Measurements from ENCODE around the gene SPATA31D1. TPM values are rescaled to one million over a fixed set of nuclear protein-coding genes. Genes with fewer than 3 reads are reported as not detected.

Gene SPATA31D1
- total and polyA plus RNA-seq, 2 donors (not counting 1 experiment from before 2014, with no cell fraction given): not detected

DNA sequence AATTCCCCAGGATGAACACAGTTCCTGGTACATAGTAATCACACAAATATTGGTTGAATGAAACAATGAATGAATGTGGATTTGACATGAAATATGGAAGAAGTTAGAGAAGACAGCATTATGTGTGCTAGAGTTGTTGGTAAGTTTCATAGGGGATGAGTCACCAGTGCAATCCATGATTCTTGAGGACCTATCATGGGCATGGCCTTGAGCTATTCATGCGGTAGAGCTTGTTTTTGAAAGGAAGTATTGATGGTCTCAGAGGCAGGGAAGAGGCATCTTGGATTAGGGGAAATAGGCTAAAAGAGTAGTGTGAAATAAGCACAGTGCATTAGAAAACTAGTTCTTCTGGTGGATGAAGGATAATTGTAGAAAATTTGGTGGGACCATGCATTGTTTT lies 22.1 kb downstream of the SPATA31D1 start:
- Histone ChIP-seq H3K9me3 (ENCODE audit: control insufficient read depth, insufficient read depth, low read depth, low read length) (no peaks in the 10 kb centered on the region), H3K4me3 (replicated peaks in 1 of 4; ENCODE audit: control extremely low read depth in 1 of 4, insufficient read depth in 1 of 4, low read depth in 3 of 4, low read length in 4 of 4) (no peak overlapping the region), H3K36me3 (ENCODE audit: control insufficient read depth, insufficient read depth, low read length) (no peaks in the 10 kb centered on the region), H3K4me1 (ENCODE audit: control insufficient read depth, extremely low read depth, insufficient read depth, low read length) (no peaks in the 10 kb centered on the region), H3K27me3 (ENCODE audit: control insufficient read depth, insufficient read depth, low read length) (no peaks in the 10 kb centered on the region), H3K27ac (ENCODE audit: insufficient read depth, low read length) (no peak overlapping the region), H3K9ac (ENCODE audit: insufficient read depth, low read length) (no peak overlapping the region), H2AFZ (ENCODE audit: low read length) (no peak overlapping the region), H3K4me2 (ENCODE audit: extremely low read depth, insufficient read depth, low read length) (no peak overlapping the region), H4K20me1 (ENCODE audit: control insufficient read depth, extremely low read depth, insufficient read depth, low read length) (no peaks in the 10 kb centered on the region), H3K79me2 (ENCODE audit: control insufficient read depth, insufficient read depth, low read length) (no peaks in the 10 kb centered on the region)
- DNase-seq (ENCODE audit: low read depth in 2 of 2): no peak
- TF ChIP-seq EZH2 (IDR thresholded peaks at IDR 0.05; ENCODE audit: low read length, missing control alignments): no peak
- TF ChIP-seq, protein P1, sequence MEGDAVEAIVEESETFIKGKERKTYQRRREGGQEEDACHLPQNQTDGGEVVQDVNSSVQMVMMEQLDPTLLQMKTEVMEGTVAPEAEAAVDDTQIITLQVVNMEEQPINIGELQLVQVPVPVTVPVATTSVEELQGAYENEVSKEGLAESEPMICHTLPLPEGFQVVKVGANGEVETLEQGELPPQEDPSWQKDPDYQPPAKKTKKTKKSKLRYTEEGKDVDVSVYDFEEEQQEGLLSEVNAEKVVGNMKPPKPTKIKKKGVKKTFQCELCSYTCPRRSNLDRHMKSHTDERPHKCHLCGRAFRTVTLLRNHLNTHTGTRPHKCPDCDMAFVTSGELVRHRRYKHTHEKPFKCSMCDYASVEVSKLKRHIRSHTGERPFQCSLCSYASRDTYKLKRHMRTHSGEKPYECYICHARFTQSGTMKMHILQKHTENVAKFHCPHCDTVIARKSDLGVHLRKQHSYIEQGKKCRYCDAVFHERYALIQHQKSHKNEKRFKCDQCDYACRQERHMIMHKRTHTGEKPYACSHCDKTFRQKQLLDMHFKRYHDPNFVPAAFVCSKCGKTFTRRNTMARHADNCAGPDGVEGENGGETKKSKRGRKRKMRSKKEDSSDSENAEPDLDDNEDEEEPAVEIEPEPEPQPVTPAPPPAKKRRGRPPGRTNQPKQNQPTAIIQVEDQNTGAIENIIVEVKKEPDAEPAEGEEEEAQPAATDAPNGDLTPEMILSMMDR (conservative IDR thresholded peaks at IDR 0.05 in 1 of 2, IDR thresholded peaks at IDR 0.05 in 1 of 2; ENCODE audit: low read depth in 1 of 2, low read length in 2 of 2): no peak

DNA sequence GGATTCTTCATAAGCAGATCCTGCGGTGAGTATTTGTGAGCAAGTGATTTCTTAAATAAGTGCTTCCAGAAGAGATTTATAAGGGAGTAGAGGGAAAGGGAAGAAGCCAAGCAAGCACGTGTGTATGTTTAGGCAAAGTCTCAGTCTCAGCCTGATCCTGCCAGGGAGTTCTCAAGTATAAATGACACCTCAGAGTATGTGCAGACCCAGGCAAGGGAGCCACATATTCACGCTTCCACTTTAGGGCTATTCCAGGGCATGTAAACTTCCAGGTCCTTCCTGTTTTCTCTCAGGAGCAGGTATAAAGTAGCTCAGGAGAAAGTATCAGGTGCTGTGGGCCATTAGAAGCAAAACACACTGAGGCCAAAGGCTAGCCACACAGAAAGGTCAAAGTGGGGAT lies 22.6 kb downstream of the SPATA31D1 start:
- no peak for DNase-seq (ENCODE audit: low read depth in 2 of 2)
- Histone ChIP-seq H3K4me1 (ENCODE audit: control insufficient read depth, extremely low read depth, insufficient read depth, low read length) (no peaks in the 10 kb centered on the region), H3K4me2 (ENCODE audit: extremely low read depth, insufficient read depth, low read length) (no peak overlapping the region), H3K4me3 (replicated peaks in 1 of 4; ENCODE audit: control extremely low read depth in 1 of 4, insufficient read depth in 1 of 4, low read depth in 3 of 4, low read length in 4 of 4) (no peak overlapping the region), H3K9me3 (ENCODE audit: control insufficient read depth, insufficient read depth, low read depth, low read length) (no peaks in the 10 kb centered on the region), H3K27me3 (ENCODE audit: control insufficient read depth, insufficient read depth, low read length) (no peaks in the 10 kb centered on the region), H4K20me1 (ENCODE audit: control insufficient read depth, extremely low read depth, insufficient read depth, low read length) (no peaks in the 10 kb centered on the region), H3K79me2 (ENCODE audit: control insufficient read depth, insufficient read depth, low read length) (no peaks in the 10 kb centered on the region), H3K36me3 (ENCODE audit: control insufficient read depth, insufficient read depth, low read length) (no peaks in the 10 kb centered on the region), H2AFZ (ENCODE audit: low read length) (no peak overlapping the region), H3K9ac (ENCODE audit: insufficient read depth, low read length) (no peak overlapping the region), H3K27ac (ENCODE audit: insufficient read depth, low read length) (no peak overlapping the region)
- TF ChIP-seq, protein P1 (conservative IDR thresholded peaks at IDR 0.05 in 1 of 2, IDR thresholded peaks at IDR 0.05 in 1 of 2; ENCODE audit: low read depth in 1 of 2, low read length in 2 of 2): no peak
- no peak for TF ChIP-seq EZH2 (IDR thresholded peaks at IDR 0.05; ENCODE audit: low read length, missing control alignments)

DNA sequence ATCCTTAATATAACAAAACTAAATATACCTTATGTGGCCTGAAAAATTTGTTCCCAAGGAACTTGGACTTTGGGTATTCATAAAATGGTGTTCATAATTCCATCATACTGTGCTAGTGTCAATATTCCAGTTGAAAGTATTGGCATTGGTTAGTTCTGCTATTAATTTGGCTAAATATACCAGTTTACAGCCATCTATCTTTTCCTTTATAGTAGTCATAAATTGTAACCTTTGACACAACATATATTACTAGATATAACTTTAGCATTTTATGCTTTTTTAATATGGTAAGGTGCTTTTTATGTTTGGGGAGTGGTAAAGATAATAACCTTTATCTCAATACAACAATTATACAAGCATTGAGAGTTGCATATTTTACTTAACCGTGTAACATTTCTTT lies 23.7 kb downstream of the SPATA31D1 start:
- Histone ChIP-seq H3K27me3 (ENCODE audit: control insufficient read depth, insufficient read depth, low read length) (no peaks in the 10 kb centered on the region), H3K9me3 (ENCODE audit: control insufficient read depth, insufficient read depth, low read depth, low read length) (no peaks in the 10 kb centered on the region), H3K36me3 (ENCODE audit: control insufficient read depth, insufficient read depth, low read length) (no peaks in the 10 kb centered on the region), H4K20me1 (ENCODE audit: control insufficient read depth, extremely low read depth, insufficient read depth, low read length) (no peaks in the 10 kb centered on the region), H3K4me2 (ENCODE audit: extremely low read depth, insufficient read depth, low read length) (no peak overlapping the region), H2AFZ (ENCODE audit: low read length) (no peak overlapping the region), H3K4me1 (ENCODE audit: control insufficient read depth, extremely low read depth, insufficient read depth, low read length) (no peaks in the 10 kb centered on the region), H3K9ac (ENCODE audit: insufficient read depth, low read length) (no peak overlapping the region), H3K27ac (ENCODE audit: insufficient read depth, low read length) (no peak overlapping the region), H3K79me2 (ENCODE audit: control insufficient read depth, insufficient read depth, low read length) (no peaks in the 10 kb centered on the region), H3K4me3 (replicated peaks in 1 of 4; ENCODE audit: control extremely low read depth in 1 of 4, insufficient read depth in 1 of 4, low read depth in 3 of 4, low read length in 4 of 4) (no peak overlapping the region)
- TF ChIP-seq EZH2 (IDR thresholded peaks at IDR 0.05; ENCODE audit: low read length, missing control alignments): no peak
- TF ChIP-seq, protein P1 (conservative IDR thresholded peaks at IDR 0.05 in 1 of 2, IDR thresholded peaks at IDR 0.05 in 1 of 2; ENCODE audit: low read depth in 1 of 2, low read length in 2 of 2): no peak
- DNase-seq (ENCODE audit: low read depth in 2 of 2): no peak

All from fibroblast of lung (primary cell).